ENCODE measurements around the gene FMNL2.
"Not testable (repeated sequence)": the region's sequence is repeated elsewhere in the genome, so short reads cannot be mapped to it uniquely, and the experiment has no call there.

FMNL2 gene

GRCh38 chr2:152320814-152321213, 14.2 kb upstream of the FMNL2 start:
- Histone ChIP-seq H3K27ac (no peak overlapping the region), H3K9me3 (no peaks in the 10 kb centered on the region), H3K27me3 (no peaks in the 10 kb centered on the region), H3K36me3 (no peaks in the 10 kb centered on the region), H3K4me1 (ENCODE audit: control insufficient read depth in 1 of 2, insufficient read depth in 1 of 2, low read depth in 1 of 2, low read length in 1 of 2) (no peaks in the 10 kb centered on the region), H3K4me3 (ENCODE audit: low read depth in 1 of 2, low read length in 1 of 2) (no peak overlapping the region)
- TF ChIP-seq CTCF (IDR thresholded peaks at IDR 0.05), result no peak

- Histone ChIP-seq H3K4me1 (ENCODE audit: control insufficient read depth in 1 of 2, insufficient read depth in 1 of 2, low read depth in 1 of 2, low read length in 1 of 2) (no peaks in the 10 kb centered on the region), H3K27ac (no peak overlapping the region), H3K36me3 (no peaks in the 10 kb centered on the region), H3K27me3 (no peaks in the 10 kb centered on the region), H3K9me3 (no peaks in the 10 kb centered on the region), H3K4me3 (ENCODE audit: low read depth in 1 of 2, low read length in 1 of 2) (no peak overlapping the region)
- no peak for TF ChIP-seq CTCF (IDR thresholded peaks at IDR 0.05)
These were observed 12.8 kb upstream of the FMNL2 start for GRCh38 chr2:152322222-152322621.

GRCh38 chr2:152325126-152325525, 9.8 kb upstream of the FMNL2 start:
- H3K36me3 ChIP-seq; H3K27ac ChIP-seq; H3K4me1 ChIP-seq (ENCODE audit: control insufficient read depth in 1 of 2, insufficient read depth in 1 of 2, low read depth in 1 of 2, low read length in 1 of 2); H3K4me3 ChIP-seq (ENCODE audit: low read depth in 1 of 2, low read length in 1 of 2); H3K27me3 ChIP-seq; H3K9me3 ChIP-seq: not testable (repeated sequence)

- no peak for TF ChIP-seq CTCF (IDR thresholded peaks at IDR 0.05)
- Histone ChIP-seq H3K4me1 (ENCODE audit: control insufficient read depth in 1 of 2, insufficient read depth in 1 of 2, low read depth in 1 of 2, low read length in 1 of 2) (no peaks in the 10 kb centered on the region), H3K27me3 (peaks cover 4% of the 10 kb centered on the region), H3K9me3 (no peaks in the 10 kb centered on the region), H3K27ac (no peak overlapping the region), H3K36me3 (no peaks in the 10 kb centered on the region), H3K4me3 (ENCODE audit: low read depth in 1 of 2, low read length in 1 of 2) (no peak overlapping the region)
These were observed 8.3 kb upstream of the FMNL2 start for GRCh38 chr2:152326710-152327109.

GRCh38 chr2:152328013-152328412, 7.0 kb upstream of the FMNL2 start:
- peaks cover 17% of the 10 kb centered on the region for H3K27me3 ChIP-seq
- no peak for TF ChIP-seq CTCF (IDR thresholded peaks at IDR 0.05)
- no peak overlapping the region for H3K4me3 ChIP-seq (ENCODE audit: low read depth in 1 of 2, low read length in 1 of 2)
- no peaks in the 10 kb centered on the region for H3K36me3 ChIP-seq
- no peaks in the 10 kb centered on the region for H3K4me1 ChIP-seq (ENCODE audit: control insufficient read depth in 1 of 2, insufficient read depth in 1 of 2, low read depth in 1 of 2, low read length in 1 of 2)
- H3K27ac ChIP-seq, result no peak overlapping the region
- no peaks in the 10 kb centered on the region for H3K9me3 ChIP-seq

GRCh38 chr2:152330235-152330866, 4.6 kb upstream of the FMNL2 start:
- H3K4me1 ChIP-seq (ENCODE audit: control insufficient read depth in 1 of 2, insufficient read depth in 1 of 2, low read depth in 1 of 2, low read length in 1 of 2), result peaks cover 3 to 9% of the 10 kb centered on the region in 2 experiments
- no peak overlapping the region for H3K4me3 ChIP-seq (ENCODE audit: low read depth in 1 of 2, low read length in 1 of 2)
- no peaks in the 10 kb centered on the region for H3K36me3 ChIP-seq
- TF ChIP-seq CTCF (IDR thresholded peaks at IDR 0.05), result no peak
- peaks cover 41% of the 10 kb centered on the region for H3K27me3 ChIP-seq
- no peak overlapping the region for H3K27ac ChIP-seq
- no peaks in the 10 kb centered on the region for H3K9me3 ChIP-seq

Measured in neutrophil (primary cell).